Astrocyte (in vitro differentiated cells and primary cell): Measurements from ENCODE around the gene XRCC5. TPM values are rescaled to one million over a fixed set of nuclear protein-coding genes. Genes with fewer than 3 reads are reported as not detected.

Experiments
- DNase-seq: peaks from one replicate; pipeline ENCODE4 v3.0.0-alpha.2; 2010; ENCODE audit warnings: low read depth
- FAIRE-seq: peaks from 2 replicates; lab custom pipeline; 2011; peaks lifted over from hg19 to GRCh38; lab: Jason Lieb, UNC
- H2AFZ ChIP-seq: 2 replicates; pipeline ENCODE4 v1.6.0; 2012; ENCODE audit warnings: low read depth, low read length, inconsistent platforms
- H3K27ac ChIP-seq: 2 replicates; pipeline ENCODE4 v1.5.1; 2011; ENCODE audit warnings: low read depth, low read length, inconsistent platforms
- H3K27me3 ChIP-seq: 2 replicates; pipeline ENCODE4 v1.6.0; 2011; ENCODE audit warnings: low read length, inconsistent platforms; ENCODE audit not compliant: insufficient read depth
- H3K36me3 ChIP-seq: 2 replicates; pipeline ENCODE4 v1.5.1; 2011; ENCODE audit warnings: low read length, inconsistent platforms; ENCODE audit not compliant: insufficient read depth
- H3K4me1 ChIP-seq: 2 replicates; pipeline ENCODE4 v1.5.1; 2011; ENCODE audit warnings: low read length, inconsistent platforms; ENCODE audit not compliant: insufficient read depth
- H3K4me2 ChIP-seq: 2 replicates; pipeline ENCODE4 v1.6.0; 2012; ENCODE audit warnings: low read length, inconsistent platforms
- H3K4me3 ChIP-seq: 2 replicates; pipeline ENCODE4 v1.5.1; 2011; ENCODE audit warnings: low read depth, mild to moderate bottlenecking, low read length, inconsistent platforms; ENCODE audit not compliant: insufficient read depth
- H3K79me2 ChIP-seq: 2 replicates; pipeline ENCODE4 v1.6.0; 2012; ENCODE audit warnings: mild to moderate bottlenecking, low read length, inconsistent platforms; ENCODE audit not compliant: insufficient read depth
- H3K9ac ChIP-seq: 2 replicates; pipeline ENCODE4 v1.6.0; 2012; ENCODE audit warnings: mild to moderate bottlenecking, low read length, inconsistent platforms
- H3K9me3 ChIP-seq: 2 replicates; pipeline ENCODE4 v1.5.1; 2012; ENCODE audit warnings: low read depth, mild to moderate bottlenecking, low read length, inconsistent platforms; ENCODE audit not compliant: insufficient read depth
- H4K20me1 ChIP-seq: 2 replicates; pipeline ENCODE4 v1.6.0; 2012; ENCODE audit warnings: low read length, inconsistent platforms; ENCODE audit not compliant: insufficient read depth
- H3K27ac Mint-ChIP-seq: one replicate; pipeline ENCODE4 v1.8.0; 2021; ENCODE audit warnings: mild to moderate bottlenecking, mixed read lengths; ENCODE audit not compliant: unreplicated experiment
- H3K27me3 Mint-ChIP-seq: one replicate; pipeline ENCODE4 v1.8.0; 2021; ENCODE audit warnings: low read depth, mixed read lengths; ENCODE audit not compliant: unreplicated experiment
- H3K36me3 Mint-ChIP-seq: one replicate; pipeline ENCODE4 v1.8.0; 2021; ENCODE audit warnings: low read depth, mixed read lengths; ENCODE audit not compliant: unreplicated experiment
- H3K4me1 Mint-ChIP-seq: one replicate; pipeline ENCODE4 v1.8.0; 2021; ENCODE audit warnings: low read depth, mixed read lengths; ENCODE audit not compliant: unreplicated experiment
- H3K4me3 Mint-ChIP-seq: one replicate; pipeline ENCODE4 v1.8.0; 2021; ENCODE audit warnings: mild to moderate bottlenecking, moderate library complexity, mixed read lengths; ENCODE audit not compliant: unreplicated experiment
- H3K9me3 Mint-ChIP-seq: one replicate; pipeline ENCODE4 v1.8.0; 2021; ENCODE audit warnings: mild to moderate bottlenecking, mixed read lengths; ENCODE audit not compliant: unreplicated experiment
- CTCF ChIP-seq: IDR thresholded peaks from 2 replicates; pipeline ENCODE4 v1.5.1; 2011; ENCODE audit warnings: low read depth, mild to moderate bottlenecking, inconsistent platforms, low read length, moderate library complexity; ENCODE audit not compliant: insufficient read depth
- EZH2 ChIP-seq: IDR thresholded peaks from 2 replicates; pipeline ENCODE4 v1.6.1; 2012; ENCODE audit warnings: mild to moderate bottlenecking, low read length, inconsistent platforms; ENCODE audit not compliant: insufficient read depth
- total RNA-seq: library from RNA; stranded (reverse); gene quantifications from 2 replicates; pipeline ENCODE4 v1.2.1, GENCODE V29; 2021

The XRCC5 gene
- total RNA-seq, 1 donor from 2014 or later, result 249 TPM

- H3K4me3 ChIP-seq, result peak overlapping the region; percentile 17
- DNase-seq, result no peak
Measured at GRCh38 chr2:216107760-216108159, 1.4 kb upstream of the XRCC5 start.

GRCh38 chr2:216108310-216108966 is 710 bp upstream of the XRCC5 start:
- peaks cover 4% of the 10 kb centered on the region for H3K36me3 Mint-ChIP-seq
- peak overlapping the region; percentile 48 for H3K4me3 ChIP-seq
- H3K9me3 ChIP-seq, result no peaks in the 10 kb centered on the region
- peak overlapping the region; percentile 99 for H3K27ac Mint-ChIP-seq
- H3K27me3 Mint-ChIP-seq, result no peaks in the 10 kb centered on the region
- peak overlapping the region; percentile 99 for H3K9ac ChIP-seq
- no peaks in the 10 kb centered on the region for H3K27me3 ChIP-seq
- H3K36me3 ChIP-seq, result peaks cover 21% of the 10 kb centered on the region
- peaks cover 20% of the 10 kb centered on the region for H3K4me1 ChIP-seq
- FAIRE-seq (no peak), DNase-seq (no peak)
- peaks cover 43% of the 10 kb centered on the region for H3K79me2 ChIP-seq
- peaks cover 37% of the 10 kb centered on the region for H3K4me1 Mint-ChIP-seq
- H2AFZ ChIP-seq, result no peak overlapping the region
- peak overlapping the region; percentile 94 for H3K27ac ChIP-seq
- H3K4me2 ChIP-seq, result peak overlapping the region; percentile 70
- no peak for TF ChIP-seq CTCF
- no peak for TF ChIP-seq EZH2
- H3K4me3 Mint-ChIP-seq, result peak overlapping the region; percentile 99
- no peaks in the 10 kb centered on the region for H3K9me3 Mint-ChIP-seq
- H4K20me1 ChIP-seq, result peaks cover 22% of the 10 kb centered on the region

More at GRCh38 chr2:216107760-216108159, 1.4 kb upstream of the XRCC5 start:
- H3K9me3 ChIP-seq, result no peaks in the 10 kb centered on the region
- peaks cover 4% of the 10 kb centered on the region for H3K36me3 Mint-ChIP-seq
- peak overlapping the region; percentile 70 for H3K4me2 ChIP-seq
- no peaks in the 10 kb centered on the region for H3K9me3 Mint-ChIP-seq
- H3K27me3 Mint-ChIP-seq, result no peaks in the 10 kb centered on the region
- peaks cover 14% of the 10 kb centered on the region for H3K36me3 ChIP-seq
- no peak for FAIRE-seq
- peaks cover 36% of the 10 kb centered on the region for H3K79me2 ChIP-seq
- H3K27me3 ChIP-seq, result no peaks in the 10 kb centered on the region
- peak overlapping the region; percentile 87 for H2AFZ ChIP-seq
- H3K27ac Mint-ChIP-seq, result peak overlapping the region; percentile 69
- no peak for TF ChIP-seq EZH2
- TF ChIP-seq CTCF, result no peak
- H3K27ac ChIP-seq, result no peak overlapping the region
- H3K4me3 Mint-ChIP-seq, result no peak overlapping the region
- H4K20me1 ChIP-seq, result peaks cover 21% of the 10 kb centered on the region
- peaks cover 20% of the 10 kb centered on the region for H3K4me1 ChIP-seq
- peaks cover 31% of the 10 kb centered on the region for H3K4me1 Mint-ChIP-seq
- peak overlapping the region; percentile 74 for H3K9ac ChIP-seq

GRCh38 chr2:216109962-216110614 is 940 bp downstream of the XRCC5 start:
- H3K79me2 ChIP-seq, result peaks cover 48% of the 10 kb centered on the region
- H3K27ac ChIP-seq, result peak overlapping the region; percentile 94
- H3K9ac ChIP-seq, result peak overlapping the region; percentile 99
- Mint-ChIP-seq H3K27ac (peak overlapping the region; percentile 99), H3K4me1 (peaks cover 45% of the 10 kb centered on the region), H3K4me3 (peak overlapping the region; percentile 99), H3K27me3 (no peaks in the 10 kb centered on the region), H3K9me3 (no peaks in the 10 kb centered on the region), H3K36me3 (peaks cover 6% of the 10 kb centered on the region)
- DNase-seq (peak; percentile 33), FAIRE-seq (no peak)
- TF ChIP-seq EZH2 (no peak), CTCF (peak; percentile 46)
- H2AFZ ChIP-seq, result no peak overlapping the region
- H3K4me1 ChIP-seq, result peaks cover 22% of the 10 kb centered on the region
- peak overlapping the region; percentile 99 for H3K4me3 ChIP-seq
- H3K4me2 ChIP-seq, result peak overlapping the region; percentile 87
- H3K9me3 ChIP-seq, result no peaks in the 10 kb centered on the region
- peaks cover 28% of the 10 kb centered on the region for H3K36me3 ChIP-seq
- no peaks in the 10 kb centered on the region for H3K27me3 ChIP-seq
- peaks cover 32% of the 10 kb centered on the region for H4K20me1 ChIP-seq
